Measurements from ENCODE around the gene UBAC2. TPM values are rescaled to one million over a fixed set of nuclear protein-coding genes. Genes with fewer than 3 reads are reported as not detected.
A peak's percentile ranks its signal among the peaks of the same experiment; 100 is the strongest.

Gene UBAC2
- polyA plus RNA-seq, 4 donors = 56.2 to 92.6 (median 76.0) TPM

GRCh38 chr13:99346335-99347042, 145.8 kb downstream of the UBAC2 start:
- 82 to 93% (median 92%) methylated on average over 11 of the region's 11 CpGs for WGBS, 3 donors
- FAIRE-seq (no peak), DNase-seq (no peak)
- no peaks in the 10 kb centered on the region for H3K9me3 ChIP-seq (ENCODE audit: control insufficient read depth in 2 of 2, insufficient read depth in 1 of 2, low read depth in 1 of 2, low read length in 1 of 2)
- no peaks in the 10 kb centered on the region for H3K27me3 ChIP-seq (ENCODE audit: control insufficient read depth in 3 of 3, insufficient read depth in 3 of 3, low read length in 3 of 3)
- H3K4me1 ChIP-seq (ENCODE audit: control insufficient read depth in 3 of 3, insufficient read depth in 2 of 3, low read depth in 1 of 3, low read length in 2 of 3) = no peaks in the 10 kb centered on the region
- H3K4me3 ChIP-seq (ENCODE audit: low read depth in 1 of 3, low read length in 3 of 3) = no peak overlapping the region
- peaks cover 13 to 72% (median 20%) of the 10 kb centered on the region in 3 donors for H3K36me3 ChIP-seq (ENCODE audit: control insufficient read depth in 3 of 3, insufficient read depth in 2 of 3, low read depth in 1 of 3, low read length in 3 of 3)
- H3K27ac ChIP-seq (ENCODE audit: low read depth in 1 of 3, low read length in 2 of 3) = no peak overlapping the region

GRCh38 chr13:99347335-99347878, 146.8 kb downstream of the UBAC2 start:
- DNase-seq (no peak), FAIRE-seq (no peak)
- no peak overlapping the region for H3K4me3 ChIP-seq (ENCODE audit: low read depth in 1 of 3, low read length in 3 of 3)
- H3K4me1 ChIP-seq (ENCODE audit: control insufficient read depth in 3 of 3, insufficient read depth in 2 of 3, low read depth in 1 of 3, low read length in 2 of 3) = no peaks in the 10 kb centered on the region
- no peaks in the 10 kb centered on the region for H3K27me3 ChIP-seq (ENCODE audit: control insufficient read depth in 3 of 3, insufficient read depth in 3 of 3, low read length in 3 of 3)
- 83 to 92% (median 87%) methylated on average over 6 of the region's 6 CpGs for WGBS, 3 donors
- no peak overlapping the region for H3K27ac ChIP-seq (ENCODE audit: low read depth in 1 of 3, low read length in 2 of 3)
- peaks cover 11 to 70% (median 18%) of the 10 kb centered on the region in 3 donors for H3K36me3 ChIP-seq (ENCODE audit: control insufficient read depth in 3 of 3, insufficient read depth in 2 of 3, low read depth in 1 of 3, low read length in 3 of 3)
- no peaks in the 10 kb centered on the region for H3K9me3 ChIP-seq (ENCODE audit: control insufficient read depth in 2 of 2, insufficient read depth in 1 of 2, low read depth in 1 of 2, low read length in 1 of 2)

- DNase-seq (no peak), FAIRE-seq (no peak)
- H3K4me3 ChIP-seq (ENCODE audit: low read depth in 1 of 3, low read length in 3 of 3) = no peak overlapping the region
Observed at GRCh38 chr13:99347911-99348451, 147.3 kb downstream of the UBAC2 start.

GRCh38 chr13:99350191-99350590, 149.5 kb downstream of the UBAC2 start:
- FAIRE-seq = no peak

More at GRCh38 chr13:99347911-99348451, 147.3 kb downstream of the UBAC2 start:
- H3K36me3 ChIP-seq (ENCODE audit: control insufficient read depth in 3 of 3, insufficient read depth in 2 of 3, low read depth in 1 of 3, low read length in 3 of 3) = peaks cover 9 to 68% (median 18%) of the 10 kb centered on the region in 3 donors
- 88 to 92% (median 89%) methylated on average over 8 of the region's 8 CpGs for WGBS, 3 donors
- H3K9me3 ChIP-seq (ENCODE audit: control insufficient read depth in 2 of 2, insufficient read depth in 1 of 2, low read depth in 1 of 2, low read length in 1 of 2) = no peaks in the 10 kb centered on the region
- no peak overlapping the region for H3K27ac ChIP-seq (ENCODE audit: low read depth in 1 of 3, low read length in 2 of 3)
- H3K4me1 ChIP-seq (ENCODE audit: control insufficient read depth in 3 of 3, insufficient read depth in 2 of 3, low read depth in 1 of 3, low read length in 2 of 3) = no peaks in the 10 kb centered on the region
- no peaks in the 10 kb centered on the region for H3K27me3 ChIP-seq (ENCODE audit: control insufficient read depth in 3 of 3, insufficient read depth in 3 of 3, low read length in 3 of 3)

GRCh38 chr13:99351772-99352171, 151.1 kb downstream of the UBAC2 start:
- DNase-seq = peak in 1 of 2 donors; percentile 43
- H3K4me3 ChIP-seq (ENCODE audit: low read depth in 1 of 3, low read length in 3 of 3) = no peak overlapping the region
- H3K36me3 ChIP-seq (ENCODE audit: control insufficient read depth in 3 of 3, insufficient read depth in 2 of 3, low read depth in 1 of 3, low read length in 3 of 3) = peaks cover 3 to 64% (median 11%) of the 10 kb centered on the region in 3 donors
- no peaks in the 10 kb centered on the region for H3K27me3 ChIP-seq (ENCODE audit: control insufficient read depth in 3 of 3, insufficient read depth in 3 of 3, low read length in 3 of 3)
- no peaks in the 10 kb centered on the region for H3K9me3 ChIP-seq (ENCODE audit: control insufficient read depth in 2 of 2, insufficient read depth in 1 of 2, low read depth in 1 of 2, low read length in 1 of 2)
- no peak for FAIRE-seq
- 64 to 87% (median 74%) methylated on average over 4 of the region's 4 CpGs for WGBS, 3 donors
- peaks cover 3 to 14% (median 7%) of the 10 kb centered on the region in 3 donors for H3K4me1 ChIP-seq (ENCODE audit: control insufficient read depth in 3 of 3, insufficient read depth in 2 of 3, low read depth in 1 of 3, low read length in 2 of 3)
- no peak overlapping the region for H3K27ac ChIP-seq (ENCODE audit: low read depth in 1 of 3, low read length in 2 of 3)

More at GRCh38 chr13:99350191-99350590, 149.5 kb downstream of the UBAC2 start:
- Histone ChIP-seq H3K4me3 (ENCODE audit: low read depth in 1 of 3, low read length in 3 of 3) (no peak overlapping the region), H3K27me3 (ENCODE audit: control insufficient read depth in 3 of 3, insufficient read depth in 3 of 3, low read length in 3 of 3) (no peaks in the 10 kb centered on the region), H3K36me3 (ENCODE audit: control insufficient read depth in 3 of 3, insufficient read depth in 2 of 3, low read depth in 1 of 3, low read length in 3 of 3) (peaks cover 6 to 69% (median 15%) of the 10 kb centered on the region in 3 donors), H3K4me1 (ENCODE audit: control insufficient read depth in 3 of 3, insufficient read depth in 2 of 3, low read depth in 1 of 3, low read length in 2 of 3) (peaks cover 0 to 1% (median 0%) of the 10 kb centered on the region in 3 donors), H3K9me3 (ENCODE audit: control insufficient read depth in 2 of 2, insufficient read depth in 1 of 2, low read depth in 1 of 2, low read length in 1 of 2) (no peaks in the 10 kb centered on the region), H3K27ac (ENCODE audit: low read depth in 1 of 3, low read length in 2 of 3) (no peak overlapping the region)
- DNase-seq = no peak
- 98 to 100% (median 98%) methylated on average over 2 of the region's 2 CpGs for WGBS, 3 donors

GRCh38 chr13:99352351-99353245, 151.9 kb downstream of the UBAC2 start:
- FAIRE-seq (no peak), DNase-seq (no peak)
- 78 to 87% (median 79%) methylated on average over 17 of the region's 17 CpGs for WGBS, 3 donors
- Histone ChIP-seq H3K4me1 (ENCODE audit: control insufficient read depth in 3 of 3, insufficient read depth in 2 of 3, low read depth in 1 of 3, low read length in 2 of 3) (peaks cover 3 to 18% (median 10%) of the 10 kb centered on the region in 3 donors), H3K9me3 (ENCODE audit: control insufficient read depth in 2 of 2, insufficient read depth in 1 of 2, low read depth in 1 of 2, low read length in 1 of 2) (no peaks in the 10 kb centered on the region), H3K27ac (ENCODE audit: low read depth in 1 of 3, low read length in 2 of 3) (peak overlapping the region in 1 of 3 donors; percentile 60), H3K27me3 (ENCODE audit: control insufficient read depth in 3 of 3, insufficient read depth in 3 of 3, low read length in 3 of 3) (no peaks in the 10 kb centered on the region), H3K36me3 (ENCODE audit: control insufficient read depth in 3 of 3, insufficient read depth in 2 of 3, low read depth in 1 of 3, low read length in 3 of 3) (peaks cover 3 to 58% (median 10%) of the 10 kb centered on the region in 3 donors), H3K4me3 (ENCODE audit: low read depth in 1 of 3, low read length in 3 of 3) (no peak overlapping the region)

GRCh38 chr13:99353246-99353600, 152.6 kb downstream of the UBAC2 start:
- H3K4me3 ChIP-seq (ENCODE audit: low read depth in 1 of 3, low read length in 3 of 3) = no peak overlapping the region
- H3K36me3 ChIP-seq (ENCODE audit: control insufficient read depth in 3 of 3, insufficient read depth in 2 of 3, low read depth in 1 of 3, low read length in 3 of 3) = peaks cover 3 to 55% (median 10%) of the 10 kb centered on the region in 3 donors
- FAIRE-seq = no peak
- H3K4me1 ChIP-seq (ENCODE audit: control insufficient read depth in 3 of 3, insufficient read depth in 2 of 3, low read depth in 1 of 3, low read length in 2 of 3) = peaks cover 3 to 18% (median 14%) of the 10 kb centered on the region in 3 donors
- H3K27me3 ChIP-seq (ENCODE audit: control insufficient read depth in 3 of 3, insufficient read depth in 3 of 3, low read length in 3 of 3) = no peaks in the 10 kb centered on the region
- WGBS, 3 donors = 77 to 91% (median 85%) methylated on average over 2 of the region's 2 CpGs
- H3K9me3 ChIP-seq (ENCODE audit: control insufficient read depth in 2 of 2, insufficient read depth in 1 of 2, low read depth in 1 of 2, low read length in 1 of 2) = no peaks in the 10 kb centered on the region
- DNase-seq = no peak
- H3K27ac ChIP-seq (ENCODE audit: low read depth in 1 of 3, low read length in 2 of 3) = no peak overlapping the region

GRCh38 chr13:99353836-99354235, 153.2 kb downstream of the UBAC2 start:
- DNase-seq (no peak), FAIRE-seq (no peak)
- Histone ChIP-seq H3K27ac (ENCODE audit: low read depth in 1 of 3, low read length in 2 of 3) (peak overlapping the region in 1 of 3 donors; percentile 84), H3K4me1 (ENCODE audit: control insufficient read depth in 3 of 3, insufficient read depth in 2 of 3, low read depth in 1 of 3, low read length in 2 of 3) (peaks cover 3 to 18% (median 14%) of the 10 kb centered on the region in 3 donors), H3K9me3 (ENCODE audit: control insufficient read depth in 2 of 2, insufficient read depth in 1 of 2, low read depth in 1 of 2, low read length in 1 of 2) (no peaks in the 10 kb centered on the region), H3K4me3 (ENCODE audit: low read depth in 1 of 3, low read length in 3 of 3) (no peak overlapping the region), H3K27me3 (ENCODE audit: control insufficient read depth in 3 of 3, insufficient read depth in 3 of 3, low read length in 3 of 3) (no peaks in the 10 kb centered on the region), H3K36me3 (ENCODE audit: control insufficient read depth in 3 of 3, insufficient read depth in 2 of 3, low read depth in 1 of 3, low read length in 3 of 3) (peaks cover 2 to 53% (median 12%) of the 10 kb centered on the region in 3 donors)
- WGBS, 3 donors = 77 to 86% (median 81%) methylated on average over 8 of the region's 8 CpGs

Data from small intestine (tissue), 7 donors.